Stimulated activated naive CD8-positive, alpha-beta T cell treated with anti-CD3 and anti-CD28 coated beads, Interleukin-15, Interleukin-2, amounts not matched to agents 100 ng/mL and 50 ng/mL, for 24 hours (primary cell): ENCODE measurements around the gene DNMT3B.

Experiments
- H3K27ac Mint-ChIP-seq: one replicate; pipeline ENCODE4 v1.8.0; 2021; ENCODE audit warnings: mild to moderate bottlenecking, mixed read lengths
- H3K27me3 Mint-ChIP-seq: one replicate; pipeline ENCODE4 v1.8.0; 2021; ENCODE audit warnings: mixed read lengths
- H3K36me3 Mint-ChIP-seq: one replicate; pipeline ENCODE4 v1.8.0; 2021; ENCODE audit warnings: low read depth, mixed read lengths
- H3K4me1 Mint-ChIP-seq: one replicate; pipeline ENCODE4 v1.8.0; 2021; ENCODE audit warnings: low read depth, mixed read lengths
- H3K4me3 Mint-ChIP-seq: one replicate; pipeline ENCODE4 v1.8.0; 2021; ENCODE audit warnings: mild to moderate bottlenecking, mixed read lengths
- H3K9me3 Mint-ChIP-seq: one replicate; pipeline ENCODE4 v1.8.0; 2021; ENCODE audit warnings: mixed read lengths

Gene DNMT3B

DNA sequence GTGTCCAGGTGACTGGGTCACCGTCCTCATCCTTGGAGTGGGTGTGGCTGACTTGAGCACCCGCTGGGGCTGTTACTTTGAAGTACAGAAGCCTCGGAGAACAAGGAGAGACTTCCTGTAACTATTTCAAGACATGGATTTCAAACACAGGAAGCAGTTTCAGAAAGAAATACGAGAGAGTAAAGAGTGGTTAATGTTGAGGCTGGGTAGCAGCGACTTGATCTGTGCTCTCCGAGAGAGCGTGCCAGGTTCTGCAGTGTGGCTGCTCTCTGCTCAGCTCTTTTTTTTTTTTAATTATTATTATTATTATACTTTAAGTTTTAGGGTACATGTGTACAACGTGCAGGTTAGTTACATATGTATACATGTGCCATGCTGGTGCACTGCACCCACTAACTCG, 79.0 kb downstream of the DNMT3B start:
- H3K27me3 Mint-ChIP-seq = no peaks in the 10 kb centered on the region
- no peak overlapping the region for H3K27ac Mint-ChIP-seq
- H3K4me3 Mint-ChIP-seq = no peak overlapping the region
- peaks cover 69% of the 10 kb centered on the region for H3K36me3 Mint-ChIP-seq
- H3K9me3 Mint-ChIP-seq = no peaks in the 10 kb centered on the region
- H3K4me1 Mint-ChIP-seq = peaks cover 26% of the 10 kb centered on the region

DNA sequence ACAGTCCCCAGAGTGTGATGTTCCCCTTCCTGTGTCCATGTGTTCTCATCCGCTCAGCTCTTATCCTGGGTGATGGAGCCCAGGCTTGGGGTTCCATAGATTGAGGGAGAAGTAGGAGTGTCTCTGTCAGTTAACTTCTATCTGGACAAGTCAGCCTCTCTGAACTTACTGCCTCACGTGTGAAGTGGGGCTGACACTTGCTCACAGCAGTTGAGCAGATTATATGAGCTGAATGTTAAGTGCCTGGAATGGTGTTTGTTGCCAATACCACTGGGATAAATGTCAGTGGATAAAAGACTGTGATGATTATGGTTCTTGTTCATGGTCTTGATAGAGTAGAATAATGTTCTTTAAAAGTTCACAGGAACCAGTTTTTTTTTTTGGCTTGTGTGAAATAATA, 79.4 kb downstream of the DNMT3B start:
- H3K9me3 Mint-ChIP-seq = no peaks in the 10 kb centered on the region
- H3K27ac Mint-ChIP-seq = peak overlapping the region; percentile 28
- no peak overlapping the region for H3K4me3 Mint-ChIP-seq
- peaks cover 69% of the 10 kb centered on the region for H3K36me3 Mint-ChIP-seq
- H3K4me1 Mint-ChIP-seq = peaks cover 26% of the 10 kb centered on the region
- no peaks in the 10 kb centered on the region for H3K27me3 Mint-ChIP-seq

DNA sequence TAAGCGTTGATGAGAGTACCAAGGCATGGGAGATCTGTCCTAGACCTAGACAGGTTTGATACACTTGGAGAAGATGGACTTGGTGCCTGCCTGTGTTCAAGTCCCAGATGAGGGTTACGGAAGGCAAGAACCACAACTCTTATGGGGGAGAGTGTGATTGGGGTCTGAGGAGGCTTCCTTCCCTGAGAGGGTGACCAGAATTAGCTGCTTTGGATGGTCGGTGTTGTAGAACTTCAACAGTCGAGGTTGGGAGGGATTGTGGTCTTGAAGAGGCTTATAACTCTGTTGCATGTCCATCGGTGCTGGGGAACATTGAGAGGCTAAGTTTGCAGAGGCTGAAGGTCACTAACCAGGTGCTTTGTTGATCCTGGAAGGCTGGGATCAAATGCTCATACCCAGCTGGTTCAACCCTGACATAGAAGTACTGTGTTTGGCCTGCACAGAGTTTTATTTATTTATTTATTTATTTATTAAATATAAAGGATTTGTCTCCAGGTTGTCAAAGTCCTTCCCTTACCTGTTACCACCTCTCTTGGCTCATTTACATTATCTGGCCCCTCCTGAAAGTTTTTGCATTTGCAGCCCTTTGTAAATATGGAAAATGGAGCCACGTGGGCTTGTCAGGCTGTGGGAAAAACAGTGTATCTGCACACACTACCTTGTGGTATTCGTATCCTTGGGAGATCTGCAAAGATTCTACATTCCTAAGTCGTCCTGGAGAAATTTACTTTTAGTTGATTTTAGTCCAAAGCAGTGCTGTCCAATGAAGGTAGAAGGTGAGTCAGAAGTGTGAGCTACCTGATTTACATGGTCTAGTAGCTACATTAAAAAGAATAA, 80.7 kb downstream of the DNMT3B start:
- Mint-ChIP-seq H3K36me3 (peaks cover 75% of the 10 kb centered on the region), H3K9me3 (no peaks in the 10 kb centered on the region), H3K4me3 (no peak overlapping the region), H3K4me1 (peaks cover 26% of the 10 kb centered on the region), H3K27ac (no peak overlapping the region), H3K27me3 (no peaks in the 10 kb centered on the region)

DNA sequence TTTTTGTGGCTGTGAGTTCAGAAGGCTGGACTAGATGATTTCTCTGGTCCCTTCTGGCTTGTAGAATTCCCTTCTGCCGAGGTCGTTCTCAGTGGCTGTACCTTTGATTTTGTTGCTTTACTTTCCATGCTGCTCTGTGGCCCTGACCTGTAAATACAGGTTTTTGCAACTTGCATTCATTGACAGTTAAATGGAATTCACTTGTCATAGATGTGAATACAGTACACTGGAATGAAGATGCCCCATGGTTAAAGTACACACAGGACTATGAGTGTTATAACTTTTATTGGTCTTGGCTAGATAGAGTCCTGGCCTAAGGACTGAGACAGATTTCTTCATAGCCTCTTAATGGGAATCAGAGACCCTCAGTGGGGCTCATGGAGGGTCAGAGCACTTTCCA, 83.6 kb downstream of the DNMT3B start:
- Mint-ChIP-seq H3K27me3 (no peaks in the 10 kb centered on the region), H3K9me3 (no peaks in the 10 kb centered on the region), H3K4me1 (peaks cover 10% of the 10 kb centered on the region), H3K4me3 (no peak overlapping the region), H3K36me3 (peaks cover 73% of the 10 kb centered on the region), H3K27ac (no peak overlapping the region)

DNA sequence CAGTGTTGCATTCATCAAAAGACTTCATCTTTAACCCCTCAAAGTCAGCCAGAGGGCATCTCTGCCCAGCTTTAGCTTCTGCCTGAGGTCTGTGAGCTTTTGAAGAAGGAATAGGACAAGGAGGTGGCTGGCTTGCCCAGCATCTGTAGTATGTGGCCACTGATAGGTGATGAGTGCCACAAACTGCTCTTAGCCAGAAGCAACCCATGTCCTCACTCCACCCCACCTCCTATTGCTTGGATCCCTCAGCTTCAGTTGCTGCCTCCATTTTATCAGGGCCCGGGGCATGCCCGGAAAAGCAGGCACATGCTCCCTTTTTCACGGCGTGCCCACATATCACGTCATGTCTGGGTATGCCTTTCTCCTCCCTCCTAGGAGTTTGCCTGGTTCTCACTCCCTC, 84.7 kb downstream of the DNMT3B start:
- Mint-ChIP-seq H3K27me3 (no peaks in the 10 kb centered on the region), H3K4me3 (no peak overlapping the region), H3K36me3 (peaks cover 68% of the 10 kb centered on the region), H3K27ac (peak overlapping the region; percentile 7), H3K4me1 (peaks cover 3% of the 10 kb centered on the region), H3K9me3 (no peaks in the 10 kb centered on the region)

DNA sequence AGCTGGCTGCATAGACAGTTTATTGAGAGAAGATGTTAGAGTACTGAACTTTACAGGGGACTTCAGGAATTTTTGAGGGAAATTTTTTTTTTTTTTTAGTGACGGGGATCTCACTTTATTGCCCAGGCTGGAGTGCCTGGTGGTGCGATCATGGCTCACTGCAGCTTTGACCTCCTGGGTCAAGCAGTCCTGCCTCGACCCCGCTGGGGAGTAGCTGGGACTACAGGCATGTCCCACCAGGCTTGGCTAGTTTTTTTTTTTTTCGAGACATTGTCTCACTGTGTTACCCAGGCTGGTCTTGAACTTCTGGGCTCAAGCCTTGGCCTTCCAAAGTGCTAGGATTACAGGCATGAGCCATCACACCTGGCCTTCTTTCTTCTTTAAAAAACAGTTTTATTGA, 85.8 kb downstream of the DNMT3B start:
- Mint-ChIP-seq H3K36me3 (peaks cover 68% of the 10 kb centered on the region), H3K27ac (no peak overlapping the region)

DNA sequence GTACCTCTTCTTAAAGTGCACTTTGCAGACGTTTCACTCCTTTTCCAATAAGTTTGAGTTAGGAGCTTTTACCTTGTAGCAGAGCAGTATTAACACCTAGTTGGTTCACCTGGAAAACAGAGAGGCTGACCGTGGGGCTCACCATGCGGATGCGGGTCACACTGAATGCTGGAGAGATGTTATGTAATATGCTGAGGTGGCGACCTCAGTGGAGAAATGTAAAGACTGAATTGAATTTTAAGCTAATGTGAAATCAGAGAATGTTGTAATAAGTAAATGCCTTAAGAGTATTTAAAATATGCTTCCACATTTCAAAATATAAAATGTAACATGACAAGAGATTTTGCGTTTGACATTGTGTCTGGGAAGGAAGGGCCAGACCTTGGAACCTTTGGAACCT, 86.7 kb downstream of the DNMT3B start:
- H3K4me1 Mint-ChIP-seq = no peaks in the 10 kb centered on the region
- H3K27me3 Mint-ChIP-seq = no peaks in the 10 kb centered on the region
- no peak overlapping the region for H3K27ac Mint-ChIP-seq
- H3K9me3 Mint-ChIP-seq = no peaks in the 10 kb centered on the region
- no peak overlapping the region for H3K4me3 Mint-ChIP-seq
- peaks cover 68% of the 10 kb centered on the region for H3K36me3 Mint-ChIP-seq

More for the DNA sequence above, 85.8 kb downstream of the DNMT3B start:
- Mint-ChIP-seq H3K27me3 (no peaks in the 10 kb centered on the region), H3K4me1 (peaks cover 3% of the 10 kb centered on the region), H3K9me3 (no peaks in the 10 kb centered on the region), H3K4me3 (no peak overlapping the region)

DNA sequence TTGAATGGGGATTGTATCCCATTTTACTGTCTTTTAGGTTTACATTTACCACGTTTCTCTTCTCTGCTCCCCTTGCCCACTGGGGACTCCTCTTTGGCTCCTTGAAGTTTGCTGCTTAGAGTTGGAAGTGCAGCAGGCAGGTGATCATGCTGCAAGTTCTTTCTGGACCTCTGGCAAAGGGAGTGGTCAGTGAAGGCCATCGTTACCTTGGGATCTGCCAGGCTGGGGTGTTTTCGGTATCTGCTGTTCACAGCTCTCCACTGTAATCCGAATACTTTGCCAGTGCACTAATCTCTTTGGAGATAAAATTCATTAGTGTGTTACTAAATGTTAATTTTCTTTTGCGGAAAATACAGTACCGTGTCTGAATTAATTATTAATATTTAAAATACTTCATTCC, 87.4 kb downstream of the DNMT3B start:
- peaks cover 5% of the 10 kb centered on the region for H3K4me1 Mint-ChIP-seq
- H3K4me3 Mint-ChIP-seq = no peak overlapping the region
- H3K27me3 Mint-ChIP-seq = no peaks in the 10 kb centered on the region
- H3K27ac Mint-ChIP-seq = no peak overlapping the region
- no peaks in the 10 kb centered on the region for H3K9me3 Mint-ChIP-seq
- H3K36me3 Mint-ChIP-seq = peaks cover 64% of the 10 kb centered on the region

DNA sequence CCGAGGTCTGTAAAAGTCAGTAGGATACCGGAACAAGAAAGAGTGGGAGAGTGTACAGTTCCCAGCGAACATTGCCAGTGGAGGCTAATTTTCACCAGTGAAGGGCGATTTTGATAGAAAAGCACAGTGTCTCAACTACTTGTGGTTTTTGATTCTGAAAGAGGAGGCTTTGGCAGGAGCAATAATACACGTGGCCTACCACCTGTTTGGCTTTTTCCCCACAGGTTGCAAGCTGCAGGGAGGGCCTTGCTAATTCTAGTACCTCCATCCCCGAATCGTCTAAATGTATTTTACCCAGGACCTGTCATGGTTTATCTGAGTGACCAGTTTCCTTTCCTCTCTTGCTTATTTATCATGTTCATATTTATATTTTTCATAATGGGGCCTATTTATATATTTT, 93.2 kb downstream of the DNMT3B start:
- H3K9me3 Mint-ChIP-seq = no peaks in the 10 kb centered on the region
- H3K4me3 Mint-ChIP-seq = no peak overlapping the region
- H3K27me3 Mint-ChIP-seq = no peaks in the 10 kb centered on the region
- H3K27ac Mint-ChIP-seq = peak overlapping the region; percentile 78
- H3K36me3 Mint-ChIP-seq = peaks cover 55% of the 10 kb centered on the region
- peaks cover 23% of the 10 kb centered on the region for H3K4me1 Mint-ChIP-seq

DNA sequence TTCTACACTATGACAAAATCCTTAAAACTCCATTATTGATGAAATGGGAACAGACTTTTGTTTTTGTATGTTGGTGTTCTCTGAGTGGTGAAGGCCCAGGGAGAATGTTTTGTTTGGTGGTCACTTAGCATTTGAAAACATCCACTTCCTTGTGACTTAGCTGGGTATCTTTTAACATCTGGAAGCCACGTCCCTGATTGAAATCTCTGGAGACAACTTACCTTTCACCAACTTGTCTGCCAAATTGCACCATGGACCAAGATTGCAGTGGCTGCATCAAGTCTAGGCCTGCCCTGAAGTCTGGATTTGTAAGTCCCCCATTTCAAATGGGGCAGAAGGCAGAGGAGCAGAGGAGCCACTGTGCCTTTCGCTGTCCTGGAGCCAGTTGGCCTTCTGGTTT, 96.0 kb downstream of the DNMT3B start:
- H3K9me3 Mint-ChIP-seq = no peaks in the 10 kb centered on the region
- no peaks in the 10 kb centered on the region for H3K27me3 Mint-ChIP-seq
- H3K27ac Mint-ChIP-seq = no peak overlapping the region
- no peak overlapping the region for H3K4me3 Mint-ChIP-seq
- peaks cover 43% of the 10 kb centered on the region for H3K36me3 Mint-ChIP-seq
- peaks cover 23% of the 10 kb centered on the region for H3K4me1 Mint-ChIP-seq
